ENCODE measurements around the gene TMEM89.

- TF ChIP-seq, protein P1, sequence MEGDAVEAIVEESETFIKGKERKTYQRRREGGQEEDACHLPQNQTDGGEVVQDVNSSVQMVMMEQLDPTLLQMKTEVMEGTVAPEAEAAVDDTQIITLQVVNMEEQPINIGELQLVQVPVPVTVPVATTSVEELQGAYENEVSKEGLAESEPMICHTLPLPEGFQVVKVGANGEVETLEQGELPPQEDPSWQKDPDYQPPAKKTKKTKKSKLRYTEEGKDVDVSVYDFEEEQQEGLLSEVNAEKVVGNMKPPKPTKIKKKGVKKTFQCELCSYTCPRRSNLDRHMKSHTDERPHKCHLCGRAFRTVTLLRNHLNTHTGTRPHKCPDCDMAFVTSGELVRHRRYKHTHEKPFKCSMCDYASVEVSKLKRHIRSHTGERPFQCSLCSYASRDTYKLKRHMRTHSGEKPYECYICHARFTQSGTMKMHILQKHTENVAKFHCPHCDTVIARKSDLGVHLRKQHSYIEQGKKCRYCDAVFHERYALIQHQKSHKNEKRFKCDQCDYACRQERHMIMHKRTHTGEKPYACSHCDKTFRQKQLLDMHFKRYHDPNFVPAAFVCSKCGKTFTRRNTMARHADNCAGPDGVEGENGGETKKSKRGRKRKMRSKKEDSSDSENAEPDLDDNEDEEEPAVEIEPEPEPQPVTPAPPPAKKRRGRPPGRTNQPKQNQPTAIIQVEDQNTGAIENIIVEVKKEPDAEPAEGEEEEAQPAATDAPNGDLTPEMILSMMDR (IDR thresholded peaks at IDR 0.05): no peak
- TF ChIP-seq POLR2A (IDR thresholded peaks at IDR 0.05): no peak
These were observed 13.2 kb upstream of the TMEM89 start for GRCh38 chr3:48634661-48635221.

Measured in thyroid gland (tissue), 4 donors.